Stimulated activated CD8-positive, alpha-beta memory T cell treated with anti-CD3 and anti-CD28 coated beads, Interleukin-4, amount 100 ng/mL, for 24 hours (primary cell): ENCODE results near the gene TBRG1.

Experiments
- DNase-seq: peaks from one replicate; pipeline ENCODE4 v3.0.0-alpha.2; 2020; ENCODE audit warnings: low read depth

TBRG1 gene

DNA sequence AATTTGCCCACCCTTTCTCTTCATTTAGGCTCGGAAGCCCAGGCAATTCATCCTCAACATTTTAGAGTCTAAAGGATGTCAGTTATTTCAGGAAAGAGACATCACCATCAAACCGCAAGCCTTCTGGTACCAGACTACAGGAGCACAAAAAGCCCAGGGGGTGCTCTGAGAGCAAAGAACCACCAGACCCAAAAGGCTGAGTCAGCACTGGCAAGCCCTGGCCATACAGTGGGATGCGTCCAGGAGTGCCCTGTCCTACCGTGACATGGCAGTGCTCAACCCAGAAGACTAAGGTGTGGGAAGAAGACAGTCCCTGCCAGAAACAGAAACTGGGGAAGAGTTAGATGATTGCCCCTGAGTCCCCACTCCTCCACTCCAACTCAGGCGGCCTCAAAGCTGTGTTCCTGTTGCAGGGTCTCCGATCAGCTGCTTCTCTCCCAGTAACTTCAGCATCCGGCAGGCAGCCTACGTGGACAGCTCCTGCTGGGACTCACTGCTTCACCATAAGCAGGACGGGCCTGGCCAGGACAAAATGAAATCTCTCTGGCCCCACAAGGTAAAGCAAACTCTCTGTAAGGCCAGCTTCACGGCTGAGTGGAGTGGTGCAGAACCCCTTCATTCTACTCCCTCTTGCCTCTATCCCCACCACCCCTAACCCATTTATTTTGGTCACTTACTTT is 10.0 kb upstream of the TBRG1 start:
- no peak for DNase-seq

DNA sequence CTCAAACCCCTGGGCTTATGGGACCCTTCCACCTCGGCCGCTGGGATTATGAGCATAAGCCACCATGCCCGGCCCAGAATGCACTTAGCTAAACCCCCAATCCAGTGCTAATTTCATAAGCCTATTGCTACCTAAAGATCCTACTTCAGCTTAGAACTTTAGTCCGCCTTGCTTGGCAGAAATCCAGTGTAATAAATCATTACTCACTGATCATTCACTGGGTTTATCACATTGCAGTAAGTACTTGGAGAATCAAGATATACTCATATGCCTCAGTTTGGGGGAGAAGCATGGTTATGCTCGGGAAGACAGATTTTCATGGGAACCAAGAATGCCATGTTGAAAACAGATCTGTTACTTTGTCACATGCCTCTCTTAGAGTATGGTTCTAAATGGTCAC is 3.8 kb upstream of the TBRG1 start:
- DNase-seq = no peak

DNA sequence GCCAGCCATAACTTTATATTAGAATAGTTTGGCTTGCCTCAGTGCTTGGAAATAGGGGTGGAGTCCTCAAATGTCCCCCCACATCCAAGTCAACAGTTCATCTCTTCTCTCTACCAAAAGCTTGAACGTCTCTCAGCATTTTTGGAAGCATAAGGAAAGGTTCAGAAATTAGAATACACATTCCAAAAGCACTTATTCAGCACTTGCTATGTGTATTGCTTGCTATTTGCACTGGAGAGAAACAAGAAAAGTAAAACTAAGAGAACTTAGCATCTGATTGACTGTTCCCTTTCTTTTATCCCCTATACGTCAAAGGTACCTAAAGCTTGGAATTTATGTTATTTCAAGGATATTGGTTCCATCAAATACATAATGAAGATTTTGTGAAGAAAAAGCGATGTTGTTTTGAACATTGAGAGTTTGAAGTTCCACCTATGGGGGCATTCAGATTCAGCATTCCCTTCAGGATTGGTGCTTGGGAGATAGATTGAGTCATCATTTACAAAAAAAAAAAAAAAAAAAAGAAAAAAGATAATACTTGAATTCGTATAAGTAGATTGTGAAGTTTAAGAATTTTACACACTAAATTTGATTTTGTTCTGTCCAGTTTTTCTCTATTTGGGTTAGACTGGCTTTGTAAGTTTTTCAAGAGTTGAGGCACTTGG is 1.3 kb downstream of the TBRG1 start:
- DNase-seq = no peak

DNA sequence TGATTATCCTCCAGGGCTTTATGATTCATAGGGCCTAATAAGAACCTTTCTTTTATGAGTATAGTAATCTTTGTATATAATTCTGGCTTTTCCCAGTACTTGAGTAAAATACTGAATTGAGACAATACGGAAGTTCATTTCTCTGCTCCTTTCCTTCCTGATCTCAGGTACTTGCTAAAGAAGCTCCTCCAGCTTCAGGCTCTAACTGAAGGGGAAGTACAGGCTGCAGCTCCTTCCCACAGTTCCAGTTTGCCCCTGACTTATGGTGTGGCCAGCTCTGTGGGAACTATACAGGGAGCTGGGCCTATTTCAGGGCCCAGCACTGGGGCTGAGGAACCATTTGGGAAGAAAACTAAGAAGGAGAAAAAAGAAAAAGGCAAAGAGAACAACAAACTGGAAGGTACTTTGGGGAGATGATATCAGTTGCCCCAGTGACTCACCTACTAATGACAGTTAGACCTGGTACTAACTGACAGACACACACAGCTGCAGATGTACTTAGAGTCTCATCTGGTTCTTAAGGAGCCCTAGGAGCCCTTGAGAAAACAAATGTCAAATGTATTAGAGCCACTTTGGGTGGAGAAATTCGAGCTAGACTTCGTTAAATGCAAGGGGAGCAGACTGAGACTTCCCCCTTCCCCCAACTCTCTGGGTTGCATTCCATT is 3.0 kb downstream of the TBRG1 start:
- no peak for DNase-seq

DNA sequence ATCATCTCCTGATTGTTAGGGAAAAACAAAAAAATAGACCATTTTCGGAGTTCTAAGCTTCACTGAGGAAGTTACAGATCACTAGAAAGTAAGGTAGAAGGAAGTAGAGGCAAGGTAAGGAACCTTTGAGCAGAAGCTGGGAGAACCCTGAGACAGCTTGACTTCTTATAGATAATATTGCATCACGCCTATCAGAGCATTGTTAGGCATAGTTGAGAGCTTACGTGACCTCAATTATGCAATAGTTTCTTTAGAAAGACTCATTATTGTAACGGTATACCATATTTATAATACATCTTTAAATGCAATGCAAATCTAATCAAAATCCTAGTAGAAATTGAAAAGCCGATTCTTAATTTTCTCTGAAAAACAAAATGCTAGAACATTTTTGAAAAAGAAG is 4.9 kb downstream of the TBRG1 start:
- DNase-seq = no peak

DNA sequence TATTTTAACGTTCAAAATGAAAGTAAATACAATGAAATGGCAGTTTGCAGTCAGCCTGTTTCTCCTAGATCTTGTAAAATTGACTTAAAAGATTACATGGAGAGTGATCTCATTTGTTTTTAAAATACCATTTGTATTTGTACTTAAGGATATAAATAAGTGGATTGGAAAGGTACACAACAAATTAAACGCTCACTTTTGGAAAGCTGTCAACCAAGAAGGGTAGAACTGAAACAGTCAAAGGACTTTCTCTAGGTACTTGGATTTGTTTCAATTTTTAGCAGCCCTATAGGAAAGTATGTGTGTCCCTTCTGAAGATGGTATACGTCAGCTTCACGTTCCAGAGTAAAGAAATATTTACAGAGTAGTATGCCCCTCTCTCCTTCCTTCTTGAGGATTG is 7.3 kb downstream of the TBRG1 start:
- DNase-seq = no peak

DNA sequence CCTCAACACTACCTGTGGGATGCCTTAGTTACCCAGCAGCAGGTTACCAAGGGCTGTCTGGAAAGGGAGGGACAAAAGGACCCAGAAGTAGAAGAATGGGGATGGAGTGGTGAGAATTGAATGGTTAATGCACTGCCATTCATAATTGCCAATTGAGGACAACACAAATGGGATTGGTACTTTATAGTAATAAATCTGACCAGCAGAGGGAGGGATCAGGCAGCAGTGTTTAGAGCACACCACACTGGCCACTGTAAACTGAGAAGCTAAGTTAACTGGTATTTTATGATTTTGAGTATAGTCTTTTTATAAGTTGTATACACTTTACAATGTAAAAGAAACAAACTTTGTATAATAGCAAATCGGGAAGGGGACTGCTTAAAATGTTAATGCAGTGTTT is 10.7 kb downstream of the TBRG1 start:
- no peak for DNase-seq

DNA sequence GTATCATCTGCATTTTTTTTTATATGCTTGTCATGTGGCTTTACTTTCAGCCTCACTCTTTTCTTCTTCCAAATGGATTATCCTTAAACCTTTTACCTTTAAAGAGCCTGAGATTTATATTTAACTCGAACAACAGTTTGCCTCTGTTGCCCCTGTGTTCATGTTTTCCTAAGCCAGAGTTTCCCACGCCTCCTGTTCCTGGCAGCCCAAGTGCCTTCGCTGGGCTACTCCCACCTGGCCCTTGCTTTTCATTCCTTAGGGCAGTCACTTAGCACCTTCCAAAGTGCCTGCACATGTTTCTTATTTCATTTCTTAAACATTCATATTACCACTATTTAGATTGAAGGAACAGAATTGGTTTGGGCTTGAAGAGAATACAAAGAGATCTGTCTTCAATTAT is 13.3 kb downstream of the TBRG1 start:
- DNase-seq = no peak

DNA sequence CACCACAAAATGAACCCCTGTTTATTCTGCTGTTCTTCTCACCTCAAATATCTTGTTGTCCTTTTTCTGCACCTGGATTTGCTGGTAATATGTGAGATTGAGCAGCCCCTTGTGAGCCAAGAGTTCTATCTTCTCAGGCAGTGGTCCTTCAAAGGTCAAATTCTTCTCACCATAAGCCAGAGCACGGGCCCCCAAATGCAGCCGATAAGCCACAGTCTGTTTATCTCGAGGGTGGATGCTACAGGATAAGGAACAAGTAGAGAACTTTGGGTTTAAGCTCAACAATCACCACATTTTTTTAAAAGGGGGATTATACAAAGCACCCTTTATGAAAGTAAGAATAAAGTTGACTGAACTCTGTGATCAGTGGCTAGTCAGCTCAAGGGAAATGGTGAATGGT is 15.8 kb downstream of the TBRG1 start:
- DNase-seq = no peak

DNA sequence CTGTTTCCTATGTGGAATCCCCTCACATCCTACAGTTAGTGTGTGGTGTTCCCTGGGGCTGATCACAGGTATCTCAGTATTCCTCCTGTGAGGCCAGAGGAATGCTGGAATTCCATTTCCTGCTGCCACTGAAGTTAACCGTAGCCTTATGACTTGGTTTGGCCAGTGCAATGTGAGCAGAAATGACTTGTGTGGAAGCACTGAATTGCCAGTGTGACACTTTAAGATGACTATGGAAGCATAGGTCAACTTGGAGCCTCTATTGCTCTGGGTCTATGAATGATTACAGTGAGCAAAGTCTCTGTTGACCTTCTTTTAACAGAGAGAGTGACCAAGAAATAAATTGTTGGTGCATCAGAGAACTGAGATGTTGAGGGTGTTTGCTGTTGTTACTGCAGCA is 16.5 kb downstream of the TBRG1 start:
- no peak for DNase-seq

DNA sequence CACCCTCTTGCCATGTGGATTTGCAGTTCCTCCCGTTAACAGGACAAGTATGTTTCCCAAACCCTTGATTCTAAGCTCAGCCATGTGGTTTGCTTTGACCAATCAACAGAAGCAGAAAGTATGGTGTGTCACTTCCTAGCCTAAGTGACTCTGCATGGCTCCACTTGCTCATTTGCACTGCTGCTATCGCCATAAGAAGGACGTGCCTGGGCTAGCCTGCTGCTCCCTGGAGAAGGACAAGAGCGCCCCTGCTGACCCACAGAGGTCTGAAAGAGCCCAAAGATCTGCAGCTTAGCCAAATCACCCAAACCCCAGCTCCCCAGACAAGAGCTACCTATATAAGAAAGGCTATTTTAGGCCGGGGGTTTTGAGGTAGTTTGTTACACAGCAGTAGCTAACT is 18.0 kb downstream of the TBRG1 start:
- no peak for DNase-seq

DNA sequence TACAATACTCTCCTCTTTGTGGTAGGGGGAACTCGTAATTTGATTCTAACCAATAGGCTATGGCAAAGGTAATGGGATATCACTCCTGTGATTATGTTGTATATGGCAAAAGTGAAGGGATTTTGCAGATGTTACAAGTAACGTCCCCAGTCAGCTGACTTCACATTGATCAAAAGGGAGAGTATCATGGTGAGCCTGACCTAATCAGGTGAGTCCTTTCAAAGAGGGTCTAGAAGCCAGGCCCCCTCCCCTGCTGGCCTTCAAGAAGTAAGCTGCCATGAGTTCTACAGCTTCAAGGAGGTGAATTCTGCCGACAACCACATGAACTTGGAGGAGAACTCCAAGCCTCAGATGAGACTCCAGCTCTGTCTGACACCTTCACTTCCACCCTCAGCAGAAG is 20.0 kb downstream of the TBRG1 start:
- no peak for DNase-seq

DNA sequence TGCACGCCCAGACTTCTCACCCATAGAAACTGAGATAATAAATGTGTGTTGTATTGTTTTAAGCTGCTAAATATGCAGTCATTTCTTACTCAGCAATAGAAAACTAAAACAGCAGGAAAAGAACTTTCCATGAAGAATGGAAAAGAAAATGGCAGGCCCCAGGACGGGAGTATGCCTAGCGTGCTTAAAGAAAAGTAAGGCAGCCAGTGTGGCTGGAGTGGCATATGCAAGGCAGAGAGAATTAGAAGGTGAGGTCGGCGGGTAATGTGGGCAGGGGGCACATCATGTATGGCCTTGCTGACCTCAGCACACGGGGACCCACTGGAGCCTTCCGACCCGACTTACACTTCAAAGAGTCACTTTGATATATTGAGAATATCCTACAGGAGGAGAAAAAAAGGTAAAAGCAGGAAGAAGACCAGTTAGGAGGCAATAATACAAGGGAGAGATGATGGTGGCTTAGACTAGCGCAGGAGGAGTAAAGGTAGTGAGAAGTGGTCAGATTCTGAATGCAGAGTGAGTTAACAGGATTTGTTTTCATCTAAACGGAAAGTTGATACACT is 20.5 kb downstream of the TBRG1 start:
- no peak for DNase-seq

DNA sequence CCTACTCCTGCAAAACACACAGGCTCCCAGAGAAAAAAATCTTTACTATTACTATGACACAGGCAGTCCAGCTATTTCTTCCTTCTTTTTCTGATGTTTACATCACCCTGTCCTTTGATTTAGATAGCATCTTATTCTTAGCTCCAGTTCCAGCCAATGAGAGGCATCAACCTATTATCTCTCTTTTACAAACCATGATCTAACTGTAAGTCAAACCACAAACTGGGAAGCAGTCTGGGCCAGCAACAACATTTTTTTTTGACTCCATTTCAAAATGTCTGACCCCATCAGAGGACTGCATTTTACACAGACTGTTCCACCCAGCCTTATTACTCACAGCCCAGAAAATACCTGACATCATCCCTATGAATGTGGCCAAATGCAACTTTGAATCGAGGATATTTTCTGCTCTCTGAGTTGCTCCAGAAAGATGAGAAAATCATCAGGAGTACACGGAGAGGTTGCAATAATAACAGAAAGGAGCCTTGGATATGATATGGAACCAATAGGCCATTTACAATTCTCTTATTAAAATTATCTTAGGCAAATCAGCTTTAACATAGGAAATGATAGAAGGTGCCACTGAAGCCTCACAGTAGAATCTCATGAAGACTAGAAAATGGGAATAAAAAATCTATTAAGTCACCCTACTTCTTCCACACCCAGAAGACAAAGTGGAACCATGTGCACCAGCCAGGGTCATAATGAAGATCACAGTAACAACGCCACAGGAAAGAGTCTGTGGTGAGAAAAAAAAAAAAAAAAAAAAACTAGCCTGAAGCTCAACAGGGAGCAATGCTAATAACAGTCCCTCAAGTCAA is 21.2 kb downstream of the TBRG1 start:
- no peak for DNase-seq

DNA sequence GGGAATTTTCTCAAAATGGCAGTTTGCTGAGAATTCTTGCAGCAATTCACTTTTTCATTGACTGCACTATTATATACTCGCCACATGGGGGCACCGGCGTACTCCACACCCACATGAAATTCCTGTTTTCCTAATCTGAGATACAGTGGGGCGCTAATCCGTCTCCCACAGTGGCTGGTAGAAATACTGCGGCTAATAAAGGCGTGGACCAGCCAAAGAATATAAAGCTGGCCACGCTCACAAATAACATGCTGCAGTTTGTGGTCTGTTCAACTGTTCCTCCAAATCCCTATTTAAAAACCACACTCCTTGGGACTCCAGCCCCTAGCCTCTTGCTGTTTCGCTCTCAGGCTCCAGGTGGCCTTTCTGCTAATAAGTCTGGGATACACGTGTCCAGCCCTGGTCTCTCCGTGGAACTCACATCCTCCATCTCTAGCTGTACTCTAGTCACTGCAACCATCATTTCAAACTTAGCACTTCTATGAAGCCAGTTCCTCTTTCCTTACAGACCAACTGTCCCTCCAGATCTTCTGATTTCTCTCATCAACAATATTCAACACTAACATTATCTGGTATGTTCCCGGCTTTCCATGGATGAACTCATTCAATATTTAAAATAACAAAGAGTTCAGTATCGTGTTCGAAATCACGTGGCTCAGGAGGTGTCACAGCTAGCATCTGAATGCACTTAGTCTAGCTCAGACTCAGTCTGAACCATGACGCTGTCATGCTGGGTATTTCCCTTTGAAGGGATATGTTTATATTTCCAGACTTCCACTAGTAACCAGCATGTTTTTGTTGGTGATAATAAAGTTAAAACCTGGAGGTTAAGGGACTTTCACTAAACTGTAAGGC is 22.0 kb downstream of the TBRG1 start:
- DNase-seq = no peak

DNA sequence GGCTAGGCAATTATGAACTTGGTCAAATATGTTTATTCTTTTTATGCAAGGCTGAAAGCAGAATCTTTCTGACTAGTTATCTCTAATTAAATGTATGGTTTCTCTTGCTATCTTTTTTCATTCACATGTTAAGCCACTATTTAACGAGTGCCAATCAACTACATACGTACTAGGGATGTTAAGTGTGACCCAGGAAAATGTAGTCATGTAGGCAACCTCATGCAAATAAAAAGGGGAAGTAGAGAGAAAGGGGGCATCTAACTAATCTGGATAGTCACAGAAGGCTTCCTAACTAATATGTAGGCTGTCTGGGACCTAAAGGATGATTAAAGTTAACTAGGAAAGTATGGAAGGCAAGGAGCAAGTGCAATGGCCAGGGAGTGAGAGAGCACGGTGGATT is 23.5 kb downstream of the TBRG1 start:
- DNase-seq = no peak

DNA sequence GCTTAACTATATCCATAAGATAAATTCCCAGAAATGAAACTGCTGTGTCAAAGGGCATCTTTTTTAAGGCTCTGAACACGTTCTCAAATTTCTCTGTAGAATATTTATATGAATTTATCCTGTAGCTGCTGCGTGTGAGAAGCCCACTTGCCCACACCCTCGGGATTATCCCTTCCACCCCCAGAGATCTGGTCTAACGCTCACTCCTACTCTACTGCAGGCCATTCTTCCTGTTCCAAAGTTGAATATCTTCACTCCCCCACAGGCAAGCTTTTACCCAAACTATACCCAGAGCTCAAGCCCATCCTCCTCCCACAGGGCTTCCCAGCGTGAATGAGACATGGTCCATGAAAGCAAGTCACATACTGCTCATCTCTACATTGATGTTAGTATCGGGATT is 25.9 kb downstream of the TBRG1 start:
- DNase-seq = no peak

DNA sequence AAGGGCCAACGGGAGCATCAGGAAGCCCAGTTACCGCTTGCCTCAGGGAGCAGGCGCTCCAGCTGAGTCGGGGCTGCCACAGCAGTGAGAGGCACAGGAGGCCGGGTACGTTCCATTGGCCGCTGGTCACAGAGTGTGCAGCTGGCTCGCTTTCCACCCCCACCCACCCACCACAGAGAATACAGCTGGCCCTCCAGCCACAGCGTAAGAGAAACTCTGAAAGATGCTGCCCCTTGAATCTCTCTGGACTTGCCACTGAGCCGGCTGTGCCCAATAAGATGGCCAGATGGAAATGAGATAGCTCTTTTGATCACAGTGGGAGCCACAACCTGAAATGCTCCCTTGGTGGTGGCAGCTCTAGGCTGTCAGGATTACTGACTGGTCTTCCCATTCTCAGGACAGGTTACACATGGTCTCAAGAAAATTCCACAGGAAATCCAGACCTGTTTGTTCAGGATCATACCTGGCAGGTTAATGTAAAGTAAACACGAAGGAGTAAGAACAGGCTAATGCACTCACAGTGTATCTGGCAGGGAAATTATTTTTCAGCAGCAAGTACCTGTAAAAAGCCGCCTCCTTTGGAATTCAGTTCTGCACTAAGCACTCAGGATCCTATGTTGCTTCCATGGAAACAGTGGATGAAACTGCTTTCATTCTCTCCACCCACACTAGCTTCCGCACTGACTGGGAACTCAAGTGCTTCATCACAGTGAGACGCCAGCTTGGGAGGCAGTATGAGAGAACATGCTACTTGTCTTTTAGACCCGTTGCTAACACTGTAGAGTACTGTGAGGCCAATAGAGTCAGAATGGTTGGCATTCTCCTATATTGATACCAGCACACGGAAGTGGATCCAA is 34.3 kb downstream of the TBRG1 start:
- DNase-seq = no peak

DNA sequence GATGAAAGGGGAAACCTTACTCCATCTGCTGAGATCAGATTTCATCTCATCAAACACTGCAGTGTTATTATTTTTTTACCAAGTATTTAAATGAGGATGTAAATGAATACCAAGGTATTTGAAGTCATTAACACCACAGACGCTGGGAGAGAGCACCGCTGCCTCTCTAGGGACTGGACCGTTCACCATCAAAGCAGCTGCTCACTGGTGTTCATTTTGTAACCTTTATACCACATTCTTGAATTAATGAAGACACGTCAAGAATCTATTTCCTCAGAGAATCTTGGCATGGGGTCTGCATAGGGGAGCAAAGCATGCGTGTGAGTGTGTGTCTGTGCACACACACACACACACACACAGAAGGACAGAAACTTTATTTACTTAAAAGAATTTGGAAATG is 35.2 kb downstream of the TBRG1 start:
- no peak for DNase-seq

DNA sequence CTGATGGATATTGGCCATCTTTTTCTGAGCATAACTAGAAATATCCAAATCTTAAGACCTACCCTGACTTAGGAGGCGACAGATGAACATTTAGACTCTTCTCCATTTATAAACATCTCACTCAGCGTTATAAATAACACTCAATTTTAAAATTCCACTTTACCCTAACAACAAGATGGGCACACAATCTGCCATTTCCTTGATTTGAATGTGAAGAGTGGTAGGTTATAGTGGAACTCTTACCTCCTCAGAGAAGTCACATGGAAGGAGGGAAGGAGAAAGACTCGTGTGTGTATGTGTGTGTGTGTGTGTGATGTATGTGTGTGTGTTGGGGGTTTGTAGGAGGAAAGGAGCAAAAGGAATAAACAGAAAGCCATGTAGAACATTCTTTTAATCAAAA is 35.8 kb downstream of the TBRG1 start:
- DNase-seq = no peak

DNA sequence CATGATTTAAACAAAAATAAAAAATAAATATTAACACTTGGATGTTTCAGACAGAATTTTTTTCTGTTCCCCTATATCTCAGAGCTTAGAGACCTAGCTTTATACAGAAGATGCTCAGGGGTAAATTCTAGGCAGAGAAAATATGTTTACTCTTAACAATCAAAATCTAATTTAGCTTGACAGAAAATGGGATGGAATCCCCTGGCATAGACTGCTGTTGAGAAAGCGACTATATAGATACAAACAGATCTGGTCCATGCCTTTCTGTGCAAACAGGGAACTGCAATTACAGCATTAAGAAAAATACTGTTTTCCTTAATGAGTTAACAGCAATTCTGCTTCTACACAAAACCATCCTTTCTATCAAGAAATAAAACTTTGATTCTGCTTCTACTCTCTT is 36.3 kb downstream of the TBRG1 start:
- no peak for DNase-seq
